ENCODE data around the gene SARS2.
"Not testable (repeated sequence)": the region's sequence is repeated elsewhere in the genome, so short reads cannot be mapped to it uniquely, and the experiment has no call there.

Gene SARS2

DNA sequence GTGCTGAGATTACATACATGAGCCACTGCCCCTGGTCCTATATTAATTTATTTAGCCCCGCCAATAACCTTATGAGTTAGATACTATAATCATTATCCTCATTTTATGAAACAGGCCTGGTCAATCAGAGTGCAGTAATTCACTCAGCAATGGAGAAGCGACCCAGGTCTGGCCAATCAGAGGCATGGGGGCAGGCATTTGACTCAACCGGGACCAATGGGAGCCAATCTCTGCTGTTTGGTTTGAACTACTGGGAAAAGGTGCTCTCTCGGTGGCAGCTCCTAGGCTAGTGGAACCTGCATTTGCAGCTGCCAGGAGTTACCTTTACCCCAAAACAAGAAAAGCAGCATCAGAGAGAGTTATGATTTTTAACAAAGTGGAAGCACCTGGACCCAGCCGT, 37.7 kb downstream of the SARS2 start:
- DNase-seq (ENCODE audit: low spot score) = no peak

DNA sequence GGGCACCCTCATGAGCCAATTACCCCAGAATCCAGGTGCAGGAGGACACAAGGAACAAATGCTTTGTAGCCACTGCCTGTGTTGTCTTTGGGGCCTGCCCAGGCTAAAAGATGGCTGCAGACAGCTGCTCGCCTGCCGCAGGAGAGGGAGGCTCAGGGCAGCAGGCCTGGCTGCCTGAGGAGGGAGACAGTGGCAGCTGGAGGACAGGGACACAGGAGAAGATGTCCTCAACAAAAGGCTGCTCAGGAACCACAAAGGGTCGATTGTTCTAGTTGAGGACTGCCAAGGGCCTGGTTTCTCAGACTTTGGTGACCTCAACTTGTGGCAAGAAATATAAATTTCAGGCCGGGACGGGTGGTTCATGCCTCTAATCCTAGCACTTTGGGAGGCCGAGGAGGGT, 38.8 kb downstream of the SARS2 start:
- no peak for DNase-seq (ENCODE audit: low spot score)

DNA sequence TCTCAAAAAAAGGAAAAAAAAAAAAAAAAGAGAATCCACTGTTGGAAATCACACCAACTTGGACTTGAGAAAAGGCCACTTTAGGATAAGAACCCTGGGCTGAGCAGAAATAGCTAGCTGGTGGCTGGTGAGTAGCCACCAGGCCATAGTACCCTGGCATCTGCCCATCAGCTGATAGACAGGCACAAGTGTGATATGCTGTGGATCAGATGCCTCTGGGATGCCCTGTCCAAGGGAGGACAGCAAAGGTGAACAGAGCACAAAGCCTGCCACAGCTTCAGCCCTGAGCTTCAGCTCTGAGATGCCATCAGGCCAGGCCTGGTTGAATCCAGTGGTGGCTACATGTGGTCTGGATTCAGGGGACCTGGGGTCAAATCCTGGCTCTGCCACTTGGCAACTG, 39.9 kb downstream of the SARS2 start:
- no peak for DNase-seq (ENCODE audit: low spot score)

DNA sequence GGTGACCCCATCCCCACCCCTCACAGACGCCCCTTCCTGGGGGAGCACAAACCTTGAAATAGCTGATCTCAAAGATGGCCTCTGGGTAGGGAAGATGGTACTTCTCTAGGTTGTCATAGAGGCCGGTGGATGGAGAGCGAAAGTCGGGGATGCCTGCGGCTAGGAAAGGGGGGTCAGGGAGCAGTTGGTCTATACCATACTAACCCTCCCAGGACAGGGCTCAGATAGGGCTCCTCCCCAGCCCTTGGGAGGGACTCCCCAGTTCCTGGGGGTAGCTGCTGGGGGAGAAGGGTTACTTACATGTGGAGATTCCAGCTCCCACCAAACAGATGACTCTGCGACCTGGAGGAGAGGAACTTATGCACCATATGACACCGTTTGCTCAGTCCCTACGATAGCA, 40.8 kb downstream of the SARS2 start:
- DNase-seq (ENCODE audit: low spot score) = no peak

DNA sequence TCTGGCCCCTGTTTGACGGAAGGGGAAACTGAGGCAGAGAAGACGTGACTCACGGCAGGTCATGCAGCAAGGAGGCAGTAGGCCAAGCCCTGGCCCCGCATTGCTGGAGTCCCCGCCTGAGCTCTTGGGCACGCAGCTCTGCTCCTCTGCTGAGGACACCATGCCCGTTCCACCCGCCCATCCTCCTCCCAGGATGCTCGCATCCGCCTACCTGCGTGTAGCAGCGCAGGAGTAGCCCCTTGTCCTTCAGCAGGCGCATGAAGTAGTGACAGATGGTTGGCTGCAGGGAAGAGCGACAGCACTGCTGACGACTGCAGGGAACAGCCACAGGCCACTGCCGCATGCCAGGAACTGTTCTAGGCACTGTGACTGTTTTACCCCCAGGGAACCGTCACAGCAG, 41.7 kb downstream of the SARS2 start:
- DNase-seq (ENCODE audit: low spot score) = no peak

DNA sequence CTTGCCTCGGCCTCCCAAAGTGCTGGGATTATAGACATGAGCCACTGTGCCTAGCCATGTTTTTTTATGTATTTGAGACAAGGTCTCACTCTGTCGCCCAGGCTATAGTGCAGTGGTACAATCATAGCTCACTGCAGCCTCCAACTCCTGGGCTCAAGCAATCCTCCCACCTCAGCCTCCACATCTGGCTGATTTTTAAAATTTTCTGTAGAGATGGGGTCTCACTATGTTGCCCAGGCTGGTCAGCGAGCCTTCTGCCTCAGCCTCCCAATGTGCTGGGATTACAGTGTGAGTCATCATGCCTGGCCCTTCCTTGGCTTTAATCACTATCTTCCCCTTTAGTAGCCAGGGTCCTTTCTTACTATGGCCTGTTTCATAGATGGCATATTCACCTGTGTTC, 45.9 kb downstream of the SARS2 start:
- DNase-seq (ENCODE audit: low spot score) = not testable (repeated sequence)

DNA sequence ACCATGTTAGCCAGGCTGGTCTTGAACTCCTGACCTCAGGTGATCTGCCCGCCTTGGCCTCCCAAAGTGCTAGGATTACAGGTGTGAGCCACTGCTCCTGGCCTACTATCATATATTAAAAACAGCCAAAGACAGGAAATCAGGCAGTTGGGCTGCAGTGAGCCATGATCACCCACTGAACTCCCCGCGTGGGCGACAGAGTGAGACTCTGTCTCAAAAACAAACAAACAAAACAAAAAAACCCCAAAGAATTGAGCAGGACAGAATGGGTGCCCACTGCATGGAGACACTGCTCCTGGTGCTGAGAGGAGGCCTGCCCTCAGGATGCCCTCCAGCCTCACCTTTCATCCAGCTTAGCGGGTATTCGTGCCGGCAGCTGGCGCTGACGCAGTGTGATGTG, 47.3 kb downstream of the SARS2 start:
- DNase-seq (ENCODE audit: low spot score) = no peak

DNA sequence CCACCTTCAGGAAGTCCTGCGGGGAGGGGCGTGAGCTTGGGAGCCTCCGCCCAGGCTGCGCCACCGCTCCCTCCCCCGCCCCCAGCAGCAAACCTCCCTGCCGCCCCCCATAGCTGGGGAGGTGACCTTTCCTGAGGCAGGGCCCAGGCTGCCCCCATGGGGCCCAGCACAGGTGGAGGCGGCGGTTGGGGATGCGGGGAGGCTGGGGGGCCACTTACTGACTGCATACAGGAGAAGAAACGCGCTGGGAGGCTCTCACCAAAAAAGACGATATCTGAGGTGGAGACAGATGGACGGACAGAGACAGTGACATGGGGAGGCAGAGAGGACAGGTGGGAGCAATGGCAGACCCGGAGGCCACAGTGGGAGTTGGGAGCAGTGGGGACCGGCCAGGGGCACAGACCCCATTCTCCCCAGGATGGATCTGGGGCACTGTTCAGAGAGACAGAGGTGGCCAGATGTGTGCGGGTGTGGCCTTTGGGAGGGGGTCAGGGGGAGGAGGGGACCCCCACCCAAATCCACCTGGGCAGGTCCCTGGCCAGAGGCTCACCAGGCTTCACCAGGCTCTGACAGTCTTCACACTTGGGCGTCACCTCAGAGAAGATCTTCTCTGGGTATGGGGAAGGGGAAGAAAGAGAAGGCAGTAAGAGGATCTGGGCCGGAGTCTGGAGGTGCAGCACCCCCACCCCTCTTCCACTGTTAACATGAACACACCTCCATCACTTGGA, 49.5 kb downstream of the SARS2 start:
- no peak for DNase-seq (ENCODE audit: low spot score)

DNA sequence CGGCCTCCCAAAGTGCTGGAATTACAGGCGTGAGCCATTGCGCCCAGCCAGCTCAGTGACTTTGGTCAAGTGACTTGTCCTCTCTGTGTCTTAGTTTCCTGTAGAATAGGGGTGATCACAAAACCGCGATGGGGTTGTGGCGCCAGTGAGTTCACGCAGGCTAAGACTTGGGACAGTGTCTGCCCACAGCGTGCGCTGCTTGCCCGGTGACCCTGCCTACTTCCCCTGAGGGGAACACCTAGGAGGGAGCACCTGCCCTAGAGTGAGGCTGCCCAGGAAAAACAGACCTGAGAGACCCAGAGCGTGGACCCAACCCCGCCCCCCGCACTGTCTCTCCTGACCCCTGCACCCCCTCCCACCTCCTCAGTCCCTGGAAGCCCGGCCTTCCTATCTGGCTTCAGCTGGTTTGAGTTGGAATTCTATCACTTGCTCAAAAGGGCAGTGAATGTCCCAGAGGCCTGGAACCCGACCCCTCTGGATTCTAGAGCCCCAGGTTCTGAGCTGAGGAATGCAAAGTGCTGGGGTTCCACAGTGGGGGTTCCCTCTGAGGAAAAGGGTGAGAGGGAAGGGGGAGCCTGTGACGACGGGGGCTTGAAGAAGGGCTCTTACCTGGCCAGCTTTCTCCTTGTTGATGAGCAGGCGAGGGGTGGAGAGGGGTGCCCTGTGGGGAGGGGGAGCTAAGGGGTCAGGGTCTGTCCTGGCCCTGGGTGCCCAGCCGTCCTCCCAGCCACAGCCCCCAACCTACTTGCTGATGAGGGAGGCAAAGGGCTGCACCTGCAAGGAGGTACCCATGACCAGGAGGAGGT, 50.3 kb downstream of the SARS2 start:
- no peak for DNase-seq (ENCODE audit: low spot score)

DNA sequence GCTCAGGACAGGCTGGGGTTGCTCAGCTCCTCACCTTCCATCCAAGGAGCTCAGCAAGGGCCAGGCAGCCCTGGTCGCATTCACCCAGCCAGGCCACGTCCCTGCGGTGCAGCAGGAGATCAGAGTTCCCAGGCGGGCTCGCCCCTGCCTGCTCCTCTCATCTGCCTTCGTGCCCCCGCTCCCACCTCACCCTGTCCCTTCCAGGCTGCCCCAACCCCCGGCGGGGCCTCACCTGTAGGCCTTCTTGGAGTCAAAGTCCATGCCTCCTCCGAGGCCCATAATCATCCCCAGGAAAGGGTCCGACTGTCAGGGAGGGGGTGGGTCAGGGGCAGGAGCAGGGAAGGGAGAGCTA, 51.2 kb downstream of the SARS2 start:
- no peak for DNase-seq (ENCODE audit: low spot score)

DNA sequence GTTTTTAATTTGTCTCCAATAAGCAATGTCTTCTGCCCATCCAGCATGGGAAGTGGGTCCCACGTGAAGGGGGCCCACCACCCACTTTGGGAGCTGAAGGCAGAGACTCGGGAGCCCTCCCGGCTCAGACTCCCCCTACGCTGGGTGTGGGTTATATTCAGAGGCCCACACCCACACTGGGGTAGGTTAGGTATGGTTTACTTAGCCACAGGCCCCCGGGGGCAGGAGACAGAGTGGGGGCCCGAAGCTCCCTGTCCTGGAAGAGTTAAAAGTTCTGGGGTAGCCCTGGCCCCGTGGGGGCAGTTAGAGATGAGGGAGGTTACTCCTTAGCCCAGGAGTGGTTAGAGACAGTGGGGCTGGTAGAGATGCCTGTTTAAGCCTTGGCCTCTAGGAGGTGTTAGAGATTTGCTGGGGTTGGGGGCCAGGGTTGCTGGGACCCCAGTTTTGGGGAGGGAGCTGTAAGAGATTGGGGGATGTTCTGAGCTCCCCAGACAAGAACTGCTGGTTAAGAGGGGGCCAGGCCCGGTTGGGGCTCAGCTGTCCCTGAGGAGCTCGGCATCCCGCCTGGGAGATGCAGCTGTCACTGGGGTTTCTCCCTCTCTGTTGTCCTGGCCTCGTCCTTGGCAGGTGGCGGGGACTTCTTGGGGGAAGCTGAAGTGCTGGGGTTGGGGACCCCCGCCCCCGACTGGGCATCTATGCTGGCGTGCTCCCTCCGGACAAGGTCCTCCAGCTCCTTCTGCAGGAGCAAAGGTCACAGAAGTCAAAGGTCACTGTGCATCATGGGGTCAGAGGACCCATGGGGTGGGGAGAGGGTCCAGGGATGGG, 51.8 kb downstream of the SARS2 start:
- DNase-seq (ENCODE audit: low spot score) = no peak

DNA sequence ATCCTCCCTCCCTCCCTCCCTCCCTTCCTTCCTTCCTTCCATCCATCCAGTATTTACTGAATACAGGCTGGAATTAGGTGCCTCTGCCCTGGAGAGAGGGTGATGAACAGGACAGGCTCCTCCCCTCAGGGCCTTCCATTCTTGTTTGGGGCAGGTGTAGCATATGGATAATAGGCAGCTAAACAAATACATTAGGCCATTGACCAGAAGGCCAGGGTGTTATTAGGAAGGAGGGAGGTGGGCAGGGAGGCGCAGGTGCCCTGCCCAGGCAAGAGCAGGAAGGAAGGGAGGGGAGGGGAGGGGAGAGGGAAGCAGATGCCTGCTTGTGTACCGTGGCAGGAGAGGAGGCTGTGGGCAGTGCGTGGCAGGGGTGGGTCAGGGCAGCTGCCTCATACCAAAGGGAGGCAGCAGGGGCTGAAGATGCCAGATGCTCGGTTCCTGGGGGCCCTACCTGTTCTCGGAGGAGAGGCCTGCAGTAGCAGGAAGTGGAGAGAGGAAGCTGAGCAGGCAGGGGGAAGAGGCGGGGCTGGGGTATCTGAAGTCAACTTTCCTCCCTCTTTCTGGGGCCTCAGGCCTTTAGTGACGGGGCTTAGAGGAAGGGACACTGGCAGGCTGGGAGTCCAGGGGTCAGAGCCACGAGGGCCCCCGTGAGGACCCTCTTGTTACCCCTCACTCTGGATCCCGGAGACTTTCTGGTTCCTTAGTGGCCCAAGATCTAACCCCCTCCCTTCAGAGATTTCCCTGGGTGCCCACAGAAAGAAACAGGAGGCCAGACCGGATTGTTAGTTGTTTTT, 52.6 kb downstream of the SARS2 start, which contains the start of gene RINL:
TSS of gene RINL (minus strand) at position 495 of the 794 bp plus-strand sequence. CDS start 1,533 bp downstream, outside the sequence.
- DNase-seq (ENCODE audit: low spot score) = no peak

DNA sequence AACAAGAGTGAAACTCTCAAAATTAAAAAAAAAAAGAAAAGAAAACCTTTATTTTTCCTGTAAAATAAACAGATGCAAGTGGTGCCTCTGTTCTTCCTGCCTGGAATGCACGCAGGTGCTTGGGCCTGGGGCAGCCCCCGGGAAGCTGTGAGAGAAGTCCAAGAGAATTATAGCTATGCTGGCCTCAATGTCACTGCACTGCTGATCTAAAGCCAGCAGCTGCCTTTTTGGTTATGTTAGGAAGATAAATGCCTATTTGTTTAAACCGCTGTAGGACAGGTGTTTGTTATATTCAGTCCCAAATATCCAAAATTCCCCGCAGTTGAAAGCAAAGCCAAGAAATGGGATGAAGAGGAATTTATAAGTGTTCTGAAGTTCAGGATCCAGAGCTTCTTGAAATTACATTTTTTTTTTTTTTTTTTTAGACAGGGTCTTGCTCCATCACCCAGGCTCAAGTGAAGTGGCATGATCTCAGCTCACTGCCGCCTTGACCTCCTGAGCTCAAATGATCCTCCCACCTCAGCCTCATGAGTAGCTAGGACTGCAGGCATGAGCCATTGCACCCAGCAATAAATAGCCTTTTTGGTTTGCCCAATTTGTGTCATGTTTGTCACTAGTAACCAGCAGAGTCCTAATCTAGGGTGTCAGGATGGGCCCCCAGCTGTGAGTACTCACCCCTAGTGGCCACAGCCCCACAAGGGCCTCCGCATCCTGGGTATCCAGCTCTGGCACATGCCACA, 54.7 kb downstream of the SARS2 start:
- no peak for DNase-seq (ENCODE audit: low spot score)

DNA sequence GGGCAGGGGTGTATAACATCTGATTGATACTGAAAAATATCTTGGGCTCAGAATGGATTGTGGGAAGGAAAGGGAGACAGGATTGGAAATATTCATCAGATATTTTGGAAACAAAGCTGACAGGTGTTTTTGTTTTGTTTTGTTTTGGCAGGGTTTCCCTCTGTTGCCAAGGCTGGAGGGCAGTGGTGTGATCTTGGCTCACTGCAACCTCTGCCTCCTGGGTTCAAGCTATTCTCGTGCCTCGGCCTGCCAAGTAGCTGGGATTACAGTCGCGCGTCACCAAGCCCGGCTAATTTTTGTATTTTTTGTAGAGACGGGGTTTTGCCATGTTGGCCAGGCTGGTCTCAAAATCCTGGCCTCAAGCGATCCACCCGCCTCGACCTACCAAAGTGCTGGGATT, 57.2 kb downstream of the SARS2 start:
- DNase-seq (ENCODE audit: low spot score) = not testable (repeated sequence)

DNA sequence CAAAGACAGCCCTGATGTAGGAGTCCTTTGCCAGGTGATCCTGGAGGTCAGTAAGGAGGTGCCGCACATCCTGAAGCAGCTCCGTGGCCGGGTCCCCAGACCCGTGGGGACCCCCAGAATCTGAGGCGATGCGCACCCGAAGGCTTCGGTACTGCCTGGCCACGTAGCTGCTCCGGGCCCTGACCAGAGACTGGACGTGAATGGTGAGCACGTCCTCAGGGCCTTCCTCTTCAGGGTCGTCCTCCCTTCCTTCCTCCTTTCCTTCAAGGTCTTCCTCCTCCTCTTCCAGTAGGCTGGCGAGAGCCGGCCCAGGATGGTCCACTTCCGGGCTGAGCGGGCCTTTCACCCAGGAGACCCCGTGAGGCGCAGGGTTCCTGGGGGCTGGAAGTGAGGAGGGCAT, 60.0 kb downstream of the SARS2 start:
- DNase-seq (ENCODE audit: low spot score) = no peak

DNA sequence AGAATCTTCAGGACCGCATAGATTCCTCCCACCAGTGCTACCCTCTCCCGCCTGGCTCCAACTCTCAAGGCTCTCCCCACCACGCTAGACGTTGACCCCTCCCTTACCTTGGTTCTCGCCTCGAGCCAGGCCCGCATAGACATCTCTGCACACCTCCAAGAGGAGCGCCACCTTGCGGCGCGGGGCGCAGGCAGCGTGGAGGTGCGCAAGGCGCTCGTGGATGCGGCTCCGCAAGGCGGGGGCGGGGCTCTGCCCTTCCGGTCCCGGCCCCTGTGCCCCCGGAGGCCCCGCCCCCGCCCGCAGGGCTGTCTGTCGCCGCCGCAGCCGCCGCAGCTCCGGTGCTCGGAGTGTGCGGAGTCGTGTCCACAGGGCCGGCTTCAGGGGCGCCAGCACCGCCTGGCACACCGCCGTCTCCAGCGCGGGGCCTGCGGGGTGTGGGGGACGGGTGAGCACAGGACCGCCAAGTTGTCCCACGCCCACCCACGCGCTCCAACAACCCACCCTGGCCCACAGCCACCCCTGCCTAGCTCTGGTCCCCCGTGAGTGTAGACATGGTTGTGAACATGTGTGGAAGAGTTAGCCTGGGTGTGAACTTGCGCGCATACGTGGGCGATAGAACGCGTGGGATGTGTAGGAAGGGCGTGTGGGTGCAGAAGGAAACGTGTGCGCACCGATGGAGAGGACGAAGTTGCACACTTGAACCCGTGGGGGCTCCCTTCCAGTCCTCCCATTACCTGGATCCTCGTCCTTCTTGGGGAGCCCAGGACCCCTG, 60.5 kb downstream of the SARS2 start:
- DNase-seq (ENCODE audit: low spot score) = peak; percentile 85

DNA sequence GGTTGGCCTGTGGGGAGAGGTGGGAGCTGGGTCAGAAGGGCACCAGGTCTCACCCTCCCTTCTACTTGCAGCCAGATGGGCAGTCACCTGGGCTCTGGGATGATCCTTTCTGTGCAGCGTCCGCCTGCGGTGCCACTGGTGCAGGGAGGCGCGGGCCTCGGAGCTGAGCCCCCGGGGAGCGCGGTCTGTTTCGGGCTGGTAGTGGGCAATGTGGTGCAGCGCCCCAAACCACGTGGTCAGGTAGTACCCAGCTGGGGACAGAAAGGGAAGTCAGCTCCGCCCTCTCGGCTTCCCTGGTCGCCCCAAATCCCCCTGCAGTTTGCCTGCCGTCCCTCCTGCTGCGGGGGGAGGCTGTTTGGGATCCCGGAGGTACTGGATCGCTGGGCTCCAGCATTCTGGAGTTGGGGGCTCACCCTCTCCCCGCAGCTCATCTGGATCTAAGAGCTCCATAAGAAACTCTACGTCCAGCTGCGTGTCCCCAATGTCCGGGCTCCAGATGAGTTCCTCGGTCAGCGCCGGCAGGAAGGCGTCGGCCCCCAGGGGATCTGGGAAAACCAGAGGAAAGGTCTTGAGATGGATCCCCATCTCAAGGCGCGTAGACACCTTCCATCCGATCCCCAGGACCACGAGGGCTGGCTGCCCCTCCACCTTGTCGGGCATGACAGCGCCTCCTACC, 61.3 kb downstream of the SARS2 start:
- DNase-seq (ENCODE audit: low spot score) = no peak

DNA sequence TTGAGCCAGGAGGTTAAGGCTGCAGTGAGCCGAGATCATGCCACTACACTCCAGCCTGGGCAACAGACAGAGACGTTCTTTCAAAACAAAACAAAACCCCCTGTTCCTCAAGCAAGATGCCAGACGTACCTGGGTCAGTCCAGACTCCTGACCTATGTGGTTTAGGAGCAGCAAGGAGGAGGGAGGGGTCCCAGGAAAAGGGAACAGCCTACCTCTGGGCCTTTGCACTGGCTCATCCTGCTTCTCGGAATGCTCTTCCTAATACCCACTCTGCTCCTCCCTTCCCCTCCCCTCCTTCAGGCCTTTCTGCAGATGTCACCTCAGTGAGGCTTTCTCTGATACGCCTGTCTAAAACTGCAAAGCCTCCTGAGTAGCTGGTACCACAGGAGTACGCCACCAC, 62.0 kb downstream of the SARS2 start:
- no peak for DNase-seq (ENCODE audit: low spot score)

DNA sequence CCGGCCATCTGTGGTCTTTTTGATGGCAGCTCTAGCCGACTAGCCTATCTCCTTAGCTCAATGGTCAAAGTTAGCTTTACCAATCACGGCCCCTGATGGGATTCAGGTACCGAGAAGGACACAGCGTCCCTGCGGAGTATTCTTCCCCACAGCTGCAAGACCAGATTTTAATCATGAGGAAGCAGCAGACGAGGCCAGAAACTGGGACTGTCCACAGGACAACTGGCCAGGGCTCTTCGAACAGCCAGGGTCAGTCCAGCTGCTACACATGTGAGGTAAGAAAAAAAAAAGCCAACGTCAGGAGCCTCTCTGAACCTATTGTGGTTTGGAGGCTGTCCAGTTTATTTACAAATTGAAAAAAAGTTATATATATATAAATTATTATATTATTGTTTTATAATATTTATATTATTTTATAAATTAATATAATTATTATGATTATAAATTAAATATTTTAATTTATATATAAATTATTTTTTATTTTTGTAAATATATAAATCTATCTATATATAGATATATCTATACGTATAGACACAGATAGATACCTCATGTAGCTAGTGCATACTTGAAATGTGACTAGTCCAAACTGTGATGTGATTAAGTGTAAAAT, 63.3 kb downstream of the SARS2 start:
- DNase-seq (ENCODE audit: low spot score) = no peak
